ENCODE results near the gene NPB.

DNA sequence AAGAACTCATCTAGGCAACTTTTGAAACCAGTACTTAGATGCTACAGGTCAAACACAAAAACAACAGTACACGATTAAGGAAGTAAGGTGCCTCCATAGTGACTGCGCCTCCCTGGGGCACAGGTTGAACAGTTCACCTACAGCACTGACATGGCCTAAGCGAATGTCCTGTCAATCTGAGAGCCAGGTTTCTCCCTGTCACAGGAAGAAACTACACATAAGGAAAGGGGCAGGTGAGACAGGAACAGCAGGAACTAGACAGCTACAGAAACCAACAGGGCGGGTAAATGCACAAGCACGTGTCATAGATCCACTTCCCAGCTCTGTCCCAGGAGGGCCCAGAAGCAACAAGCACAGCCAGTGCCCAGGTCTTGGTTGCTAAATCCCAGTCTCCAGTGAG is 22.9 kb upstream of the NPB start:
- TF ChIP-seq GATA2 (IDR thresholded peaks at IDR 0.05; ENCODE audit: low read depth, low read length) (no peak), GATA3 (IDR thresholded peaks at IDR 0.05; ENCODE audit: low read depth, low read length) (no peak)

All from SH-SY5Y (cell line).